Measurements from ENCODE around the gene NLN.
"Not testable (repeated sequence)": the region's sequence is repeated elsewhere in the genome, so short reads cannot be mapped to it uniquely, and the experiment has no call there.

- TF ChIP-seq CTCF, POLR2AphosphoS5 (IDR thresholded peaks at IDR 0.05): not testable (repeated sequence)
Observed at GRCh38 chr5:65871776-65872175, 149.8 kb downstream of the NLN start.

Data from breast epithelium (tissue), 3 donors.